Ammon's horn (tissue), 1 donor: Measurements from ENCODE around the gene EPHA10.

ENCODE experiments used
- DNase-seq: peaks from one replicate; pipeline ENCODE4 v3.0.0-alpha.2; 2016; ENCODE audit warnings: low spot score

Gene EPHA10

DNA sequence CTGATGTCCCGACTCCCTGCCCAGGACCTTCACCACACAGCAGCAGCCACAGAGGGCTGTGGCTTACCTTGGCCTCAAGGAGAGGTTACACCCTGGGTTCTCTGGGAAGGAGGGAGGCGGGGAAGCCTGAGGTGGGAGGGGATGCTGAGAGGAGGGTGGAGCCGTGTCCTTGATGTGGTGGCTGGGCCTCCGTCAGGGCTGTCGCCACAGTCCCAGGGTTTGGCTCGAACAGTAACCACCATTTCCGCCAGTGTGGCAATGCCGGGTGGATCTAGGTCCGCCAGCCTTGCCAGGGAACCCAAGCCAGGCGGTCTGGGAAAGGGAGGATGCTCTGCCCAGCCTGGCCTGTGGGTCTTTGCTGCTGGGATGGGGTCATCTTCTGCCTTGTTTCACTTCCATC, 91.0 kb downstream of the EPHA10 start:
- DNase-seq = no peak

DNA sequence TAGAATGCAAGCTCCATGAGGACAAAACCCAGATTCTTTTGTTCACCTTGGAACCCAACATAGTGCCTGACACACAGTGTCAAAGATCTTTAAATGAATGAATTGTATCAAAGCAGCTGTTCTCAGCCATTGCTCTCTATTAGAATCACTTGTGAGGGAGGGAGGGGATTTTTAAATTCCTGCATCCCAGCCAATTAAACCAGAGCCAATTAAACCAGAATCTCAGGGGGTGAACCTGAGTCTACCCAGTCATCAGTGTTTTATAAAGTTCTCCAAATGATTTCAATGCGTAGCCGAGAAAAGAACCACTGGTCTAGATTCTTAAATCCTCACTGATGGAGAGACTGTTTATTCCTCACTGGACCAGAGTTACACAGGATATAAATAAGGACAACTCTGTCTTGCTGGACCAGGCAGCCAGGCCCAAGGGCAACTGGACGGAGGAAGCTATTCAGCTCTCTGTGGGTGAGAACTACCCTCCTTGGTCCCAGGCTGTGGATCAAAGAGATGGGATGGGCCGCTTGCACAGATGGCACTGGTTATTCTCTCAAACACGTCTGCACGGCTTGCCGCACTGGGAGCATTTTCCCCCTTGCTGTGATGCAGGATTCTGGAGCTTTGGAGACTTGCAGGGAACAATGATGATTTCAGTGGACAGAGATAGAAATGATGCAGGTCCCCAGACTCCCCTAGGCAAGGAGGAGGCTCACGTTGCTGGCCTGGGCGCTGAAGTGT, 92.6 kb downstream of the EPHA10 start:
- no peak for DNase-seq

DNA sequence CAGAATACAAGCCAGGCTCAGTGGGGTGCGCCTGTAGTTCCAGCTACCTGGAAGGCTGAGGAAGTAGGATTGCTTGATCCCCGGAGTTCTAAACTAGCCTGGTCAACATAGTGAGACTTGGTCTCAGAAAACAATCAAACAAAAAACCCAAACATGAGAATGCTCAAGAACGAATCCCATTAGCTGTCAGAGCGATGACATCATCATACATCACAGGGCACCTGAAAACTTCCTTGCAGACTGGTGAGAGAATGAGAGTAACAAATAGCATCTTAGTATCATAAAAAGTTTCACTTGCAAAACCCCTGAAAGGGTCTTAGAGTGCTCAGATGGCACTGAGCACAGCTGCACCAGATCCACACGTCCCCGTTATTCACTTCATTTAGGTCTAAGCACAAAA, 93.7 kb downstream of the EPHA10 start:
- no peak for DNase-seq

- no peak for DNase-seq
Measured at GRCh38 chr1:37670133-37670532, 94.8 kb downstream of the EPHA10 start.

DNA sequence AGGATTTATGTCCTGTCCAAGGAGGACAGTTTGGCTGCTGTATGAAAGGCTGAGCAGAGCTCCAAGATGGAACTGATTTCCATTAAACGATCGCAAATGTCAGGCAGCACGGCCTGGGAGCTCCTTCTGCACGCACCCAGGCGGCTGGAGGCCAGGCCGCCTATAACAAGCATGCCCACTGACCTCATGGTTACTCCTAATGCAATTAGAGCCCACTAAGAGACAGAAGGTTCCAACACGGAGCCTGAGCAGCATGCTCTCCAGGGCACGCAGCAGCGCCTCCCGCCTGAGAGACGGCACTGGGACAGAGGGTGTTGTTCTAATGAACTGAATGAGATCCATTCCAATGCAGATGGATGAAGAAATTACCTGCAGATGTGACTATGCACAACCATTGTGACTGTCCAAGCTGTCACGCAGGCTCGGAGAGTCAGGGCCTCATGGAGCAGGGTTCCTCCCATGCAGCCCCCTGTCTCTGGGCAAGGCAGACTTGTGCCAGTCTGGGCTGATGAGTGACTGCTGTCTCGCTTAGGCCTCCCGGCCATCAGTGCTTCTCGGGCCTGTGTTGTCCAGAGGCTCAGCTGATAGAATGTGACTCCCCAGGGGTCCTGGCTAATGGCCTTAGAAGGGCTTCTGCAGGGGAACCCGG, 97.8 kb downstream of the EPHA10 start:
- DNase-seq = no peak

DNA sequence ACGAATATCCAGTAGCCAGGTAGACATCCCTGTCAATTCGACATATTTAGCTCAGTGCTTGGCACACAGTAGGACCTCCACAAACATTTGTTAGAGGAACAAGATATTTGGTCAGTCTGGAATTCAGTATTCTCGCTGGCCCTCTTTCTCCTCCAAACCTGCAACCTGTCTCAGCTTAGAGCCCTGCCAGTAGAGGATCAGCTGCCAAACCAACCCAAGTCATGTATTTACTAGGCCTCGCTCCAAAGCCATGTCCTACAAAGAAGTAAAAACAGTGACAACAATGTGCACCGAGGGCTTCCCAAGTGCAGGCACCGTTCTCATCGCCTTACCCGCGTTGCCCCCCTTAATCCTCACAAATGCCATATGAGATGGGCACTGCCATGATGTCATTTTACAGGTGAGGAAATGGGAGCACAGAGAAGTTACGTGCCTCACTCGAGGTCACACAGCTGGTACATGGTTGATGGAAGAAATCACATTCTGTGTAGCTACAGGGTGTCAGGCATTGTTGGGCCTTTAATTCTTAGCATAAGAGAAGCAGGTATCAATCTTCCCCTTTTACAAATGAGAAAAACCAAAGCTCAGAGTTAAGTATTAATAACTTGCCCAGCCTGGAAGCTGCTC, 98.6 kb downstream of the EPHA10 start:
- DNase-seq = no peak
